A549 (cell line): Measurements from ENCODE around the gene MEIOSIN.

Experiments
- CTCF ChIP-seq: fragments of >200 bp; sonication (Bioruptor Twin); formaldehyde crosslinking; IDR thresholded peaks from 3 replicates; pipeline ENCODE4 v1.5.1; 2016
- EP300 ChIP-seq, 2 experiments: fragments of >200 bp; sonication (Bioruptor Twin); formaldehyde crosslinking; IDR thresholded peaks; 2 replicates in 1 of 2; 3 replicates in 1 of 2; pipeline ENCODE4 v1.6.1; 2016 to 2017
- SMC3 ChIP-seq: fragments of >200 bp; sonication (Bioruptor Twin); formaldehyde crosslinking; IDR thresholded peaks from 3 replicates; pipeline ENCODE4 v1.6.1; 2018; ENCODE audit warnings: inconsistent platforms
- TFCP2L1 ChIP-seq: fragments of 250-450 bp; sonication (Bioruptor Pico); IDR thresholded peaks from 2 replicates; pipeline ENCODE4 v1.5.0; 2021; ENCODE audit warnings: mild to moderate bottlenecking

- TF ChIP-seq CTCF: no peak
- TF ChIP-seq TFCP2L1 (CRISPR knock-in tag): no peak
- TF ChIP-seq EP300 (IDR thresholded peaks at IDR 0.05): no peak
- TF ChIP-seq SMC3: no peak
Observed at GRCh38 chr19:45717983-45718650, 15.1 kb upstream of the MEIOSIN start.
